Measurements from ENCODE around the gene OXNAD1.

GRCh38 chr3:16241225-16241624 lies 23.8 kb upstream of the OXNAD1 start:
- TF ChIP-seq ATF7 (IDR thresholded peaks at IDR 0.05; ENCODE audit: low read depth) (no peak), POLR2A (IDR thresholded peaks at IDR 0.05; ENCODE audit: low read depth, low read length) (no peak), NFIC (IDR thresholded peaks at IDR 0.05; ENCODE audit: low read depth, low read length) (no peak), MAX (IDR thresholded peaks at IDR 0.05; ENCODE audit: low read depth, low read length) (no peak), SMAD5 (IDR thresholded peaks at IDR 0.05; ENCODE audit: low read depth) (no peak), EZH2 (IDR thresholded peaks at IDR 0.05; ENCODE audit: borderline replicate concordance, control insufficient read depth, low read depth, low read length) (no peak)
